ENCODE data around the gene DHH.
"Not testable (repeated sequence)": the region's sequence is repeated elsewhere in the genome, so short reads cannot be mapped to it uniquely, and the experiment has no call there.

DHH gene

DNA sequence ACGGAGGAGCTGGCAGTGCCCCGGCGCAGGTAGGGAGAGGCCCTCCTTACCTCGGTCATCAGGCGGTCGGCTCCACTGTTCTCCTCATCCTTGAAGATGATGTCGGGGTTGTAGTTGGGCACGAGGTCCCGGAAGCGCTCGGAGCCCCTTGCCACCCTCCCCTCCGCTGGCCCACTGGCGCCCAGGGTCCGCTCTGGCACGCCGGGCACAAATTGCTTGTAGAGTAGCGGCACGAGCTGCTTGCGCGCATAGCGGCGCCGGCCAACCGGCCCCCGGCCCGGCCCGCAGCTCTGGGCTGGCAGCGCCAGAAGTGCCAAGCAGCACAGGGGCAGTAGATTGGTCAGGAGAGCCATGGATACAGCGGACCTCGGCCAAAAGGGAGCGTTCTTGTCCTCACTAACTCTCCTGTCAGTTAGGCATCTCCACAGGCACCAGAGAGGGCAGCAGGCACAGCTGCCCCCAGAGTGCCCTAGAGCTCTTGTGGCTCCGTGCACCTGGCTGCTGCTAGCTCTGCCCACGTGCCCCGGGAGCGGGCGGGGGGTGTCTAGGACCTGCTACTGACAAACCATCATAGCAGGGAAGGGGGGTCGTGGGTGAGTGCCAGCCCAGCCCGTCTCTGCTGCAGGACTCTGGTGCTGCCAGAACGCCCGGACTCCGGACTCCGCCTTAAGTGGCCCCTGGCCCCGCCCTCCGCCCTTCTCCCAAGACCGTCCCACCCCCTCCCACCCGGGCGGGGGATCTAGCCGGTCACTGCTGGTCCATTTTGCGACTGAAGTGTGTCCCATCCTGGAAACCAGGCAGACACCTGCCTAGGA, at the start of gene DHH:
DHH (minus strand) TSS at position 642 of the 815 bp plus-strand sequence; CDS start at position 353, 289 bp downstream.
- DNase-seq, result no peak

DNA sequence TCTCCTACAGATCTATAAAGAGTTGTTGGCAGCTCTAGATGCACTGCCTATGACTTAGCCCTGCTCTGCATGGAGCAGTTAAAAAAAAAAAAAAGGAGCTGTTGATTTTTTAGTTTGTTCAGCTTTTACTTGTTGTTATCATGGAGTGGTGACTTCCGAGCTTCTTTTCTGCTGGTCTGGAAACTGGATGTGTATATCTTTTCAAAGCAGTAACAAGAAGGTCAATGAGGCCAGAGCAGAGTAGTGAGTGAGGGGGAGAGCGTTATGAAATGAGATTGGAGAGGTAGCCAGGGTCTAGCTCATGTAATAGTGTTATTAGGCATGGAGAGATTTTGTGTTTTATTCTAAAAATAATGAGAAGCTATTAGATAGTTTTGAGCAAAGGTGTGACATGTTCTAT, 49.8 kb upstream of the DHH start:
- no peak for DNase-seq

DNA sequence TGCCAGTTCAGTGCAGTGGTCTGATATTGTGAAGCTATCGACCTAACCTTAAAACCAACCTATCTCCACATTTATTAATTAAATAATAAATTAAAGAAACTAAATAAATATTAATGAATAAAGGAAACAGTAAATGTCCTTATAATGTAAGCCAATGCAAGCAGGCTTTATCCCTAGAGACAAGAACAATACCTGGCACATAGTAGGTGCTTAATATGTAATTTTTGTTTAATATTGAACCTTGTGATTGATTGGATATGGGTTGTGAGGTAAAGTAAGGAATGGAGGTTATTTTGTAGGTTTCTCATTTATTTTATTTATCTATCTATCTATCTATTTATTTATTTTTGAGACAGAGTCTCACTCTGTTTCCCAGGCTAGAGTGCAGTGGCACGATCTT, 44.4 kb upstream of the DHH start:
- DNase-seq, result no peak

DNA sequence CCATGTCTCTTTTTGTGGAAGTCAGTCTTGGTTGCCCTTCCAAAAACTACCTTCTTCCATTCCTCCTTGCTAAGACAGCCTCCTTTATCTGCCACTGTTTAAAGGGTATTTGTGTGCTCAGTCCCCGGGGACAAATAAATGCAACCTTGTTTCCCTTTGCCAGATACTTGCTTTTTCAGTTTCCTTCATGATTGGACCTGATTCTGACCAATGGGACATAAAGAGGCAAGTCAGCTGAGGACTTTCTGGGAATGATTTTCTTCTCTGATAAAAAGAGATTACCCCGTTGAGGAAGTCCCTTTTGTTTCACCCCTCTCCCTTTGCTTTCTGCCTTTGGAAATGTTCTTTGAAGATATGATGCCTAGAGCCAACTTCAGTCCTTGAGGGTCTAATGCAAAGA, 44.0 kb upstream of the DHH start:
- DNase-seq, result no peak

DNA sequence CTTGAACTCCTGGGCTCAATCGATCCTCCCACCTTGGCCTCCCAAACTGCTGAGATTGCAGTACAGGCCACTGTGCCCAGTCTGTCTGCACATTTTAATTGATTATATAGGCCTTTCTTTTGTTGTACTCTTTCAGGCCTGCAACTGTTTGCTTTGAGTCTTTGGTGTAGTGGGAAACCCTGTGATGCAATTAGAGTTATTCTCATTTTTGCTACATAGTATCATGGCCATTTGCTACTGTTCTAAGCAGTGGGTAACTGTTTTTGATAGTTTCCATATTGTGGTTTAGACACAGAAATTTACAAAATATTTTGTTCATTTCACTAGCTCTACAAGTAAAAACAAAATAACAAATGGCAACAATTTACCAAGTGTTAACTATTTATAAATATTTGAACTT, 42.9 kb upstream of the DHH start:
- no peak for DNase-seq

DNA sequence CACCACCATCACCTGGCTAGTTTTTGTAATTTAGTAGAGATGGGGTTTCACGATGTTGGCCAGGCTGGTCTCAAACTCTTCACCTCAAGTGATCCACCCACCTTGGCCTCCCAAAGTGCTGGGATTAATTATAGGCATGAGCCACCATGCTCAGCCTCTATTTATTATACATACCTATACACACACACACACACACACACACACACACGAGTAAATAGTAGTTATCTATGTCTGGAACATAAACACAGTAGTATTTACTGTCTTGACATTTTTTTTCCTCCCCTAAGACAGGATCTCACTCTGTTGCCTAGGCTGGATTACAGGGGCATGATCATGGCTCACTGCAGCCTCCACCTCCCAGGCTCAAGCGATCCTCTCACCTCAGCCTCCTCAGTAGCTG, 42.4 kb upstream of the DHH start:
- not testable (repeated sequence) for DNase-seq

DNA sequence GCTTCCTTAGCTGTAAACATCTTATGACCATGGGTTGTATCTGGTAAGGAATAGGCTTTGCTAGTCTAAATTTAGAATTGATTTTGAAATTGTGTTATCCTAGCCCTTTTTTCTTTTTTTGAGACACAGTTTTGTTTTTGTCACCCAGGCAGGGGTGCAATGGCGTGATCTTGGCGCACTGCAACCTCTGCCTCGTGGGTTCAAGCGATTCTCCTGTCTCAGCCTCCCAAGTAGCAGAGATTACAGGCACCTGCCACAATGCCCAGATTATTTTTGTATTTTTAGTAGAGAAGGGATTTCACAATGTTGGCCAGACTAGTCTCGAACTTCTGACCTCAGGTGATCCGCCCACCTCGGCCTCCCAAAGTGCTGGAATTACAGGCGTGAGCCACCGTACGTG, 39.0 kb upstream of the DHH start:
- no peak for DNase-seq

DNA sequence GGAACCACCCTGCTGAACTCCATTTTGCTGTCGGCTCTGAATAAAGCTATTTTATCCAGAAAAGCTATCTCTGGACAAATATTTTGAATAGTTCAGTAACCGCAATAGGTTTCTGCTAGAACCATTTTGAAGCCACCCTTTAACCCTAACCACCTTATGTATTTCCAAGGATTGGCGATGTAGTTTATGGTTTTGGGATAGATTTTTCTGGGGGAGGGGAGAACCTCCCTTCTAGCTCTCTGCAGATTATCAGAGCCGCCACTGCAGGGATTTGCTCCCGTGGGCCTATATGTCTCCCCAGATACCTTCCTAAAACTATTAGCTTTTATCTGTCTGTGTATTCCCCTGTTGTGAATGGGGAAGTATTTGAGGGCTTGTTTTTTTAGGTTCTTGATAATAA, 38.4 kb upstream of the DHH start:
- peak; percentile 45 for DNase-seq

DNA sequence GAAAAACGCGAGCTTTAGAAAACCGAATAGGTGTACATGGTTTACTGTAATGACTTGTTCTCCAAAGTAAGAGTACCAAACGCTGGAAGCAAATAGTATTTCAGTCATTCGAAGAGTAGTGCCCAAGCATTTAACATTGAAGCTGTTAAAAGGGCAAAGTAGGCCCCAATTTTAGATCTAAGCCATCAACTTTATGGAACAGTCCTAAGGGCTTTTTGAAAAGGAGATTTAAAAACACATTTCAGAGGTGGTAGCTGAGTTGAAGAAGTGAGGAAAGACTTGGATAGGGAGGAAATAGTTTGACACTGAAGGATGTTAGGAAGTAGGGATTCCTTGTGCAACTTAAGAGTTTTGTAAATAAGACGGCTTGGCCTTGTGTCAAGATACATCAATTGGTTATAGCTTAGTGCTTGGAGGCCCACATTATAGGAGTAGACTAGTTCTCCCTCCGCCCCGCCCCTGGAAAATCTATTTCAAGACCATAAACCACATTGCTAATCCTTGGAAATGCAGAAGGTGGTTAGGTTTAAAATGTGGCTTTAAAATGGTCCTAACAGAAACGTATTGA, 37.4 kb upstream of the DHH start:
- DNase-seq, result peak; percentile 49

DNA sequence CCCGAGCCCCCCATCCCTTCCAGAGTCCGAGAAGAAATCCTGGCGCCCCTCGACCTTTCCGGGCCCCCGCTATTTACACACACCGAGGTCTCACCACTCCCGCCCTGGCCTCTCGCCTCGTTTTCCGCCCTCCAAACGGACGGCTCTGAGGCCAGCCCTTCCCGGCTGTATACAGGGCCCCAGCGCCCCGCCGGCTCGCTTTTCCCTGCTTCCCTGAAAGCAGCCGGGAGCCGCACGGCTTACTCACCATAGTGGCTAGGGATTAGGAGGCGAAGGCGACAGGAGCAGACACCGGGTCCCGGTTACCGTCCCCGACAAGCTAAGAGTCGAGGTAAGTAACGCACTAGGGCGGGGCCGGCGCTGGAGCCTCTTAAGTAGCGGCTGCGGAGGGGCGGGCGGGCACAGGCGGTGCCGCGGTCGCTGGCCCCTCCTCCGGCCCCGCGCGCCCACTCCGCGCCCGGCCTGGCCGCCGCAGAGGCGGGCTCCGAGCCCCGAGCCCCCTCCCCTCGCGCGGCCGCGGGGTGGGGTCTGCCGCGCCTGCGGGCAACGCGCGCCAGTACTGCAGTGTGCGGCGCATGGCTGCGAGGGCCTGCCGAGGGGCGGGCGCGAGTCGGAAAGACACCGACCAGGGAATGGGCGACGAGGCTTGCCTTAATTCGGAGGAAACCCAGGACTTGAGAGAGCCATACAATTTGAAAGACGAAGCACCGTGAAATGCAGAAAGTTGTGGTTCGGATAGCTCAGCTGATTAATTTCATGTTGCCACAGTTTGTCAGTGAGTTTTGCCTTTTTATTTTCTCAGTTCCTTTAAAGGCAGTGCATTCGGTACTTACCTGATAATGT, 36.7 kb upstream of the DHH start, which contains the start of gene TUBA1B:
TUBA1B (minus strand) TSS at position 345 of the 843 bp plus-strand sequence; CDS start at position 250, 95 bp downstream.
- peak; percentile 76 for DNase-seq

DNA sequence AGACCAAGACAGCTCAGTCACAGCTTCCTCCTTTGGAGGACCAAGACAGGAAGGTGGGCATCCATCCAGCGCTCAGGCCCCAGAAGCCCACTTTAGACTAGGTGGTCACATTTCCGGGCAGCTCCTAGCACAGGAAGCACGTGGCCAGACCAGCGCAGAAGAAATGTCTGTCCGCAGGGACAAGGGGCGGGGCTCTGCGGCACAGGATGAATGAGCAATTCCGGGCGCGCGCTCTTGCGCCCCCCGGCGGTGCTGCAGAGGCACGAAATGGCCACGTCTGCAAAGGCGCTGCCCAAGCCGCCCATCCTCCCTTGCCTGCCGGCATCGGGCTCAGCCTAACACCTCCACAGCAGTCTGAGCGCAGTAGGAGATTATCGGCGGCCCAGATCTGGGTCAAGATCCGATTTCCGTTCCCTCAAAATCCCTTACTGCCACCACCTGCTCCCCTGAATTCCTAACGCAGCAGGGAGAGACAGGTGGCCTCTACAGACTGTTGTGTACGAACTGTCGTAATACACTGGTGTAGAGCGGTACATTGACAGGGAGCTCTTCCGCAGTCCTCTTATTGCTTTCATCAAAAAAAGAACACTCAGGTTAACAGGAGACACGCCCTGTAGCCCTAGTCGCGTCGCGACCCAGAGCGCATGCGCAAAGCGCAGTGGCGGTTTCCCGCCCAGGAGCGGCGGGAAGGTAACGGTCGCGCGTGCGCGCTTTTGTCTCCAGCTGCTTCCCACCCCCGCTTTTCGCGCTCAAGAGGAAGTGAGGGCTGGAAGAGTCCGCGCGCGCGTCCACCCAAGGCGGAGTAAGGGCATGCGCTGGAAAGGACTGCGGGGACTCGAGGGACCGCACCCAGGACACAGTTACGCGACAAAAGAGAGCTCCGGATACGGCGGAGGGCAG, 35.8 kb upstream of the DHH start:
- peak; percentile 64 for DNase-seq

DNA sequence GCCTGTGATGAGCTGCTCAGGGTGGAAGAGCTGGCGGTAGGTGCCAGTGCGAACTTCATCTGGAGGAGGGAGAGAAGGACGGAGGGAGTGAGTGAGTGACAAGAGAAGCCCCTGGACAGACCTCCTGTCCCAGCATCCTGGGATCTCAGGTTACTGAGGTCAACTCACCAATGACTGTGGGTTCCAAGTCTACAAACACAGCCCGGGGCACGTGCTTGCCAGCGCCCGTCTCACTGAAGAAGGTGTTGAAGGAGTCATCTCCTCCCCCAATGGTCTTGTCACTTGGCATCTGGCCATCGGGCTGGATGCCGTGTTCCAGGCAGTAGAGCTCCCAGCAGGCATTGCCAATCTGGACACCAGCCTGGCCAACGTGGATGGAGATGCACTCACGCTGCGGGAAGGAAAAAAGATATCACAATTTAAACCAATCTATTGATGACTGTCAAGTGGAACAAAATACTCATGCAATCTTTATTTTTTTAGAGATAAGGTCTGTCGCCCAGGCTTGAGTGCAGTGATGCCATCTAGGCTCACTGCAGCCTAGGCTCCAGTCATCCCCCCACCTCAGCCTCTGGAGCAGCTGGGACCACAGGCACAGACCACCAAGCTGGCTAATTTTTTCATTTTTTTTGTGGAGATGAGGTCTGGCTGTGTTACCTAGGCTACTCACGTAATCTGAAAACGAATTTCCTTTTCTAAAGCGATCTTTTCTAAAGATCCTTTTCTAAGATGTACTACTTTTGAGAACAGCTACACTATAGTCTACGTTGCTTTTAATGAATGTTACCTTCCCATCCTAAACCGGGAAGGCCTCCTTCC, 34.9 kb upstream of the DHH start:
- DNase-seq, result no peak

DNA sequence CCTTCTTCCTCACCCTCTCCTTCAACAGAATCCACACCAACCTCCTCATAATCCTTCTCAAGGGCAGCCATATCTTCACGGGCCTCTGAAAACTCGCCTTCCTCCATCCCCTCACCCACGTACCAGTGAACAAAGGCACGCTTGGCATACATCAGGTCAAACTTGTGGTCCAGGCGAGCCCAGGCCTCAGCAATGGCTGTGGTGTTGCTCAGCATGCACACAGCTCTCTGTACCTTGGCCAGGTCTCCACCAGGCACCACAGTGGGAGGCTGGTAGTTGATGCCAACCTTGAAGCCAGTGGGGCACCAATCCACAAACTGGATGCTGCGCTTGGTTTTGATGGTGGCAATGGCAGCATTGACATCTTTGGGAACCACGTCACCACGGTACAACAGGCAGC, 33.4 kb upstream of the DHH start:
- DNase-seq, result not testable (repeated sequence)

DNA sequence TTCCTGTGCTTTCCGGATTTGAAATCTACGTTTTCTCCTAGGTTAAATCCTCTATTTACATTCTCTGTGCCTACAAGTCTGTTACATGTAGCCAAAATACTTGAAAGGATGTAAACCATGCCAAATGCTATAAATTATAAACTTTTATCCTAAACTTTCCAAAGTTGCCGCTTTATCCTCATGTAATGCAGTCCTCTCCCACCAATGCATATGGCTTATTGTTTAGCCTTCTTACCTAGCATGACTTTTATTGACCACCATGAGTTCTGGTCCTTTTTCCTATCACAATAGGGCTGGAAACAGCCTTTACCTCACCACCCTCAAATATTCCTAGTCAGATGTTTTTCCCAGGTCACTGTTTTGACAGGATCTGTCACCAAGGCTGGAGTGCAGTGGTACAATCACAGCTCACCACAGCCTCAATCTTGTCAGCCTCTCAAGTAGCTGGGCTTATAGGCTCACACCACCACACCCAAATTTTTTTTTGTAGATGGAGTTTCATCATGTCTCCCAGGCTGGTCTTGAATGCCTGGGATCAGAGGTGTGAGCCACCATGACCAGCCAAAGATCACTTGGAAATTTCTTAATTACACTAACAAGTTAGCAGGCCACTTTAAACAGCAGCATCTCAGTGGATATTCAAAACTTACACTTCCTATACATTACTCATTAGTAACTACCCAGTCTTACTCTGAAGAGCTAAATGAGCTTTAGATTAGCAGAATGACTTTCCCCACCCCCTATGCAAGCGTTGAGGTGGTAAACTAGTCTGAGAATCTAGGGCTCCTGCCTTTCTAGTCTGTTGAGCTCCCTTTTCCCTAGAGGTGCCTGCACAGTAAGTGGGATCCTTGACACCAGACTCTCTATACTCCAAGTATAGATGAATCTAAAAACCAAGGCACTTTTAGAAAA, 32.5 kb upstream of the DHH start:
- DNase-seq, result no peak

DNA sequence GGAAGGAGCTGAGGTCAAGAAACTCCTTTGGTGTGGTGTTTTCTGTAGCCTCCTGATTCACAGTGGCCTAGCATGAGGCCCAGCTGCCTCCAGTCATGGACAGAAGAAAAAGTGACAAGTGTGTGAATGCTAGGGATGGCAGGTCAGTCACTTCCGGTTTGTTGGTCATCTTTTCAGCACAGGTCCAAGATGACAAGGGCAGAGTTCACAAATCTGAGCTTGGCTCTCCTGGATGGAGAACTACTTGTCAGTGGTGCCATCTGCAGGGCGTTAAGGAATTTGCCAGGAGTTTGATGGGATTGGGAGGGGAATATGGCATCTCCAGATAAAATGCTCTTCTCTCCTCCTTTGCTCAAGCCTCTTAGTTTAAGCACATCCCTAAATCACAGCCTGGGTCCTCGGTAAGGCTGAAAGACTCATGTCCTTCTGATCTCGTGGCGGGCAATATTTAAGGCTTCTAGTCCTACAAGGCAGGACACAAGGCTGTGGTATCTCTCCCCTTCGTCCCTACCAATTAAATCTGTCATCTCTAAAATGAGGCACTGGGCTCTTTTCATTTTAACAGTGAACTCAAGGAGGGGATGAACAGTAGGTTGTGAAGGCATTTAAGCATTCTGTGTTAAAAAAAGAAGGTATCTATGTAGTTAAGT, 26.6 kb upstream of the DHH start:
- peak; percentile 25 for DNase-seq

DNA sequence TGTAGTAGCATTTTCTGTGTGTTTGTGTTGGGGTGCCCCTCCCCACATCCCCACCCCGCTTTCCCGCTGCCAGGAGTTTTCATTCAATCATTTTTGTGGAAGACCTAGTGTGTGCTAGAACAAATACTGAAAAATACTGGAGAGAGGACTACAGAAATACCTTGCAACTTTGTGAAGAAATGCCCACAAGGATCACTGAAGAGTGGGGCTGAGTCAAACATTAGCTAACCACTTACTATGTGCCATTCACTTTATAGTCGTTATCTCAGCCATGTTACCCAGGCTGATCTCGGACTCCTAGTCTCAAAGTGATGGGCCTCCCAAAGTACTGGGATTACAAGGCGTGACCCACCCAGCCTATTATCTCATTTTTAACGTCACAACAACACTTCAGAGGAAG, 16.6 kb upstream of the DHH start:
- DNase-seq, result no peak

DNA sequence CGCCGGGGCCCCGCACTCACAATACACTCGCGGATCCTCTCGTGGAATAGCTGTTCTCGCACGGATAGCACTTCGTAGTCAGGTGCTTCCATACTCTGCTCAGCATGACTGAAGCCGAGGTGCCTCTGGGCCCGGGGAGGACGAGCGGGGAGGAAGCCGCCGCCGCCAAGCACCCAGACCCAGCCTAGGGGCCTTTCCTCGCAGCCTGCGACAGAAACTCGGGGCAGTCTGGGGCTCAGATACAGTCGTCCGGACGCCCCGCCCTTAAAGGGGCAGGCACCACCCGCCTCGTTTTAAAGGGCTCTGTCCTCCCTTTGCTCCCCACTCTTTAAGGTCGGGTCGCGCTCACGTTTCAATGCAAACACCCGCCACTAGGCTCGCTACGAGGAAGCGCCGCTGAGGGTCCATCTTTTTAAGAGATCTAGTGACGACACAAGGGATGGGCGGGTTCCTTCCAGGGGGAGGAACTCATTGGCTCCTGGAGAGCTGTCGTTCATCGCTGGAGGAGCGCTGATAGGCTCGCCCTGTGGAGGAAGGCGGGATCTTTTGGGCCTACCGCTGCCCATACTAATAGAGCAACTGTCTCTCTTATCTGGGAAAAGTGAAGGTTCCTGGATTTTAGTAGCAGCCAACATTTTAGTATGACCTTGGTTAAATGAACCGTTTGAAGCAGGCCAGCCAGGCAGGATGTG, 16.0 kb upstream of the DHH start, which contains the start of gene LMBR1L:
LMBR1L (minus strand) TSS at position 384 of the 692 bp plus-strand sequence; CDS start at position 92, 292 bp downstream.
- peak; percentile 95 for DNase-seq

DNA sequence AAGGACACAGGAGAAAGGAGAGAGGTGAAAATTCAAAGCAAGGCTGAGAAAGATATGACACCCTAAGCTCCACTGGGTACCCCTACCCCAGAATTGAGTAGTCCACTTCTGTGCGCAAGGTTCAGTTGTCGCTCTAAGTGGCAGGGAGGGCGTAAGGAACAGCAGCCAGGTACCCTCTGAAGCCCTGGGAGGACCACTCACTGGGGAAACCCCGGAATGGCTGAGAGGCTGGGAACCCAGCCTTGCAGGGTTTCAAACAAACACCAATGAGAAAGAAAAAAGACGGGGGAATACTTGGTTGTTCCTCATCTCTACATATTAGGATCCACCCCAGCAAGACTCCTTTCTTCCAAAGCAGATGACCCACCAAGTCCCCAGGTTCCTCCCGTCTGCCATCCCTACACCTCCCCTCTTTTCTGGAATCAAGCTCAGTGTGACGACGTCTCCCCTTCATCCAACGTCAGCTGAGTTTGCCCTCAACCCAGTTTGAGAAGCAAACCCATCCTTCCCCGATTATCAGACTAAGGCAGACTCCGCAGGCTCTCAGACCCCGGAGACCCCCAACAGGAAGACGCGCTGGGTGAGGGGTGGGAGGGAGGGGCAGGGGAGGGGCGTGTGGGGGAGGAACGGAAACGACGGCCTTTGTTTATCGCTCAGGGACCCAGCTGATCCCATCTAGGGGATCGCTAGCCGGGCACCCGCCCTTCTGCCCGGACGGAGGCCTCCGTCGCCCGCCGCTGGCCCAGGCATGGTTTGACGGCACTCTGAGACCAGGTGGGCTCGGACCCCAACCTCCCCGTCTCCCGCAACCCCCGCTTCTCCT, 15.3 kb upstream of the DHH start:
- no peak for DNase-seq

Measured in NCI-H1694 treated with DMSO at 0.1 percent for 48 hours (cell line).